ENCODE data around the gene SPOCK3.
"Not testable (repeated sequence)": the region's sequence is repeated elsewhere in the genome, so short reads cannot be mapped to it uniquely, and the experiment has no call there.

SPOCK3 gene

DNA sequence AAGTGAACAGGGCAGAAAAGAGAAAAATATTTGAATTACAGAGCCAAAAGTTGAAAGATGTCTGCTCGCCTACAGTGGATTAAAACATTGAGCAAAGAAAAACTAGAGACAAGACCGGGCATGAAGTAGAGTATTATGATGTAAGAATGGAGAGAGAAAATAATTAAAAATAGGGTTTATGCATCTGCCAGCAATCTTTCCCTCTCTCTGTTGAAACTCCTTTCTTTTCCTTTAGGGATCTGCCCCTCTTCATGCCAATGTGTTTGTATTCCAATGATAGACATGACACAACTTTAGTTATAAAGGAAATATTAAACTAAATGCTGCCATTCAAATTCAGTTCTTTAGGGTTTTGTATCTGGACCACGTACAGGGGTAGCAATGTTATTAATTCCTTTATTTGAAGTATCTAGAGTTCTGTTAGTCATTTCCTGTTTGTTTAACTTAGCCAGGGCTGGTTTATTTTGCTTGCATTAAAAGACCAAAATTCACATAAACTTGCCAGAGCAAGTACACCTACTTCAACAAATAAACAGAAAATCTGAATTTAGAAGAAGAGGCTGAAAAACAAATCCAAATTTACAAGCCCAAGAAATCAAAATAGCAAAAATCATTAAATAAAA is 202.6 kb downstream of the SPOCK3 start:
- FAIRE-seq = no peak

DNA sequence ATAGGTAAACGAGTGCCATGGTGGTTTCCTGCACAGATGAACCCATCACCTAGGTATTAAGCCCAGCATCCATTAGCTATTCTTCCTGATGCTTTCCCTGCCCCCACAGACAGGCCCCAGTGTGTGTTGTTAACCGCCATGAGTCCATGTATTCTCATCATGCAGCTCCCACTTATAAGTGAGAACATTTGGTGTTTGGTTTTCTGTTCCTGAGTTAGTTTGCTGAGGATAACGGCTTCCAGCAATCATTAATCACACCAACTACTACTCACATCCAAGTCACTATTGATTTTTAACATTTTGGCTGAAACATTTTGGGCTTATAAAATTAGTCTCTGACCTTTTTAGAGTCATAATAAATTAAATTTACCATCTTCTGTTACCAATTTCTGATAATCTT is 205.3 kb downstream of the SPOCK3 start:
- no peak for FAIRE-seq

DNA sequence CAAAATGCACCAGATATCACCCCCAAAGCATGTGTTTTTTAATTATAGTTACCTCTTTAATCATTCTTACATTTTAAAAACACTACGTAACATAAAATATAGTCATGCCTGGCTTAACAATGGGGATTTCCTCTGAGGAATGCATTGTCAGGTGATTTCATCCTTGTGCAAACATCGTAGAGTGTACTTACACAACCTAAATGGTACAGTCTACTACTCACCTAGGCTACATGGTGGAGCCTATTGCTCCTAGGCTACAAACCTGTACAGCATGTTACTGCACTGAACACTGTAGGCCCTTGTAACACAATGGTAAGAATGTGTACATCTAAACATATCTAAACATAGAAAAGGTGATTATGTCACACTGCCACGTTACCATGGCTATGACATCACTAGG is 208.6 kb downstream of the SPOCK3 start:
- no peak for FAIRE-seq

DNA sequence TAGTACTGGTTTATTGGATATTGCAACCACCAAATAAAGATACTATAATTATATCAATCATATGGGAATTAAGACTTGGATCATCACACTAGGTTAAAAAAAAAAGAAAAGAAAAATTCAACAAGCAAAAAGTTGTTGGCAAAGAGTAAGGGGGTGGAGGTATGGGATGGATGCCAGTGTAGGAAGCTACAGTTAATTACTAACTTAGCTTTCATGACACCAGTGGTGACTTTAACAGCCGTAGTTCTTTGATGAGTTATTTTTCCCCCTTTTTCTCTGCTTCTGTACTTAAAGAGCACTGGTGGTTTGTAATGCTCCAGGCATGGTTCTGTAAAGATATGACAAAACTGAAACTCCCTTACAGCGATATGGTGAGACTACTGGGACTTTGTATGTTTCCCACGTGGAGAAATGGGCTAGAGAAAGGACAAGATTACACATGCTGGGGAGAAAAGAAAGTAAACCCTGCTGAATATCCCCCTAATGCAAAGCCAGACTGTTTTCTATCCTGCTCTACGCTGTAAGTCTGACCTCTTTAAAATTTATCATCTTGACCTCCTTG is 210.8 kb downstream of the SPOCK3 start:
- FAIRE-seq = no peak

DNA sequence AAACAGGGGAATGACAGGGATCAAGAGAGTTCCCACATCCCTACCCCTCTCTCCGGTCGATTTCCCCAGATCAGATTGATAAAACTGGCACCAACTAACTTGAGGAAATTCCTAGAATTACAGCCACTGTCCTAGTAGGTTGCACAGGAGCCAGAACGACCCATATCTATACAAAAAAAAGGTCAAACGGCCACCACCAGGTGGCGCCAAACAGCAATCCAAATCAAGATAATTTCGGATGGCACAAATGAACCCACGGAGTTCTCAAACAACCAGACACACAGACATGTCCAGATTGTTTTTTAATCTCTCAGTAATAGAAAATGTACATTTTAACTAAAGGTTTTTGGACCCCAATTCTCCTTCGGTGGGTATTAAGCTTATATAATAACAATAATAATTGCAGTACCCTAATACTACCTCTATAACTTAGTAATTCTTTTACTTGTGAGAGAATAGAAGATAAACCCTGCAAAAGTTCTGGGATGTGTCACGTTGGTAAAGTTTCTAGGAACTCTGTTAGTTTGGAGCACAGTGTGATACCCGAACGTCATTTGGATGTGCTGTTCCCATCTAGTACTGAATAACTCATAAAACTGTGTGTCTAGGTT is 212.6 kb downstream of the SPOCK3 start:
- no peak for FAIRE-seq

DNA sequence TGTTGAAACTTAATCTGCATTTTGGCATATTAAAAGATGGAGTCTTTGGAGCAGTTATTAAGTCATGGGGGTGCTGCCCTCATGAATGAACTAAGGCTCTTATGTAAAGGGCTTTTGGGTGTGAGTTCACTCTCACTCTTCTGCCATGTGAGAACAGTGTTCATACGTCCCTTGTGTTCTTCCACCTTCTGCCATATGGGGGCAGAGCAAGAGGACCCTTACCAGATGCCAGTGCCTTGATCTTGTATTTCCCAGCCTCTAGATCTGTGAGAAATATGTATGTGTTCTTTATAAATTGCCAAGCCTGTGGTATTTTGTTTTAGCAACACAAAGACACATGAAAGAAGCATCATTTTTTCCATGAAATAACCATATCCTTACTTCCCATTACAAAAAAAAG is 213.9 kb downstream of the SPOCK3 start:
- FAIRE-seq = no peak

DNA sequence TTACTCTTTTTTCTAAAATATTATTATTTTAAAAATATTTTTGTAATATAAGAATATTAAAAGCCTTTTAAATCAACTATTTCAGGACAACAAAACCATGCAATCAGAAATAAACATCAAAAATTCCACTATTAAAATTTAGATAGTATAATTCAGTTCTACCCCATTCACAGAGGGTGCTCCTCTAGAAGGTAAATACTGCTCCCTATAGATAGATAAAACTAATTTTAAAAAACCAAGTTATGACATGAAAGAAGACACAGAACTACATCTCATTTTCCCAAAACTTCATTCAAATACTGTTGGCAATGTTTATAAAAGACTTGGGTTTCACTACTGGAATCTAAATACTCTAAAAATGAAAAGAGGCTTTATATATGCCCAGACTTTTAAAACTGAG is 219.3 kb downstream of the SPOCK3 start:
- FAIRE-seq = no peak

DNA sequence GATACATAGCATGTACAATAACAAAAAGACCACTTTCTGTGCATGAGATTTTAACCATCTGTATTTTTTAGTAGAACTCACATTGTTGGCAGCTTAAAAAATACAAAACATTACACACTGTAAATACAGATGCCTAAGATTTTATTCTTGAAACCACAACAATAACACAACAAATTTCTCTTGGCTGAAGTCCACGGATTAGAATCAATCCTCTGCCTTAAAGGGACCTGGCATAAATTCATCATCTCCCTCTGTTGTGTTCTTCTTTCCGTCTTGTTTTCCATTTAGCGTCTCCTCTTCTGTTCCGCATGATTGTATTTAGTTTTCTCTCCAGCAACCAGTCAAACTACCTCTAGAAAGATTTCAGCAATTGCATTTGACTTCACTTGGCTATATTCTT is 231.0 kb downstream of the SPOCK3 start:
- FAIRE-seq = no peak

DNA sequence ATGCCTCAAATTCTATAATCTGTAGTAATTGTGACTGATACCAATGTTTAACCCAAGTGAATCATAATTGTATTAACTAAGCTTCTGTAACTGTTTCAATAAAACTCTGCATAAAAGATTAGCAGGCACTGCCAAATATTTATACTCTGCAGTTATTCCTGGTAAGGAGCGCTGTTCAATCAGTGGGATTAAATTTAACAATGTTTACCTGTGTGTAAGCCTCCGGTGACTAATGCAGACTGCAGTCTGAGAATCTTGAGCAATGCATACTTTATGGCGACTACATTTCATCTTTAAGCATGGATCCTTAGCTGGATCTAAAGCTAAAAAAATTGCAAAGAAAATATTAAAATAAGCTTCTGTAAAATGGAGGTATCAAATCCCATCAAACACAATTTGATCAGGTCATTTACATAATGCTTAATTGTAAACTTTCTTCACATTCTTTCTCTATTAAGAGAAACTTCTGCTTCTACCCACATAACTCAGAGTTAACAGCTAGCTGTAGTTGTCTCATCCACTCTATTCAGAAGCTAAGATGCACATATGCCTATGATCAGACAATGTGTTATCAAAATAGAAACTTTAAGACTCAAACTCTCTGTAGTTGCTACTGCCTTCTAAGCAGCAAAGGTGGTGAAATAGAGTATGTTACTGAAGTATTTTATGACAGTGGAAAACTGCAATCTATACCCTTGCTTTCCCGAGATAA is 234.0 kb downstream of the SPOCK3 start:
- no peak for FAIRE-seq

DNA sequence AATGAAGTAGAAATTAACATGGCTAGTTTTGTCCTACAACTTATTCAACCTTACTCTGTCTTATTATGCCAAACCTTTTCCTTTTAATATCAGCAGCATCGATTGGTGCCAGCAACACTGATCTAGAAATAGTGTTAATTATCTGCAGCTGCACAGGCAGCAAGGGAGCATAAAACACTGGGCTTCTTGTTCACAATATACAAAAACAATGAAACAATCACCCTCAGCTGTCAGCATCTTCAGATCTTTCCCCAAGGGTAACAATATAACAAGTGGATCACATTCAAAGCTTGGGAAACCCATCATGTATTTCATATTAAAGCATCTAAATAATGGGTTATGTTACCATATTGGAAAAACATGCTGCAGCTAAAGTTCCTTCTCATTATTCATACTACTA is 238.1 kb downstream of the SPOCK3 start:
- FAIRE-seq = no peak

DNA sequence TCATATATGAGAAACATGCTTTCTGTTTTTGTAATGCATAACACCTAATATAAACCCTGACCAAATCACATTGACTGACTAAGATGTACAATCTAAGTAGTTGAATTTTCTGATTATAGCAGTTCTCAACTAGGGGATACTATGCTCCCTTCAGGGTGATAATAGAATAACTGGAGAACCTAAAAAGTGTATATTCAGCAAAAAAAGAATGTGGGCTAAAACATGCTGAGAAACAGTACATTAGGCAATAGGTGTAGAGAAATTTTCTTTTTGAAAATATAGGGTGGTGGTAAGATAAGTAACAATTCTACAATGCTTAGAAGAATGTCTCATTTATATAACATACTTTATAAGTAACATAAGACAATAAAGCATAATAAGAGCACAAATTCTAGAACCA is 239.6 kb downstream of the SPOCK3 start:
- no peak for FAIRE-seq

DNA sequence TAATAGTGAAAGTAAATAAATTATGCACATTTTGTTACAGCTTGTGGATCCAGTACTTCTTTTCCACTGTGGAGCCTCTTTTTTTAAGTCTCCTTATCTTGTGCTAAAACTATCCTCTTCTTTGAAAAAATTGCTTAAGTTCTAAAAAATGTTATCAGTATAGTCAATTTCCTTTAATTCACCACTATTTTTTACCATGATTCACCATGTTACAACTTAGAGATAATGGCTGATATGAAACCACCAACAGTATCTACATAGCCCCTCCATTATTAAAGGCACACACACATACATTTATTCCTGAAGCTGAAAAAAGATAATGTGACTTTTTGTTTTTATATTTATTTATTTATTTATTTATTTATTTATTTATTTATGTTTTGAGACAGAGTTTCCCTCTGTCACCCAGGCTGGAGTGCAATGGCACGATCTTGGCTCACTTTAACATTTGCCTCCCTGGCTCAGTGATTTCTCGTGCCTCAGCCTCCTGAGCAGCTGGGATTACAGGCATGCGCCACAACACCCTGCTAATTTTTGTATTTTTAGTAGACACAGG is 243.2 kb downstream of the SPOCK3 start:
- FAIRE-seq = no peak

DNA sequence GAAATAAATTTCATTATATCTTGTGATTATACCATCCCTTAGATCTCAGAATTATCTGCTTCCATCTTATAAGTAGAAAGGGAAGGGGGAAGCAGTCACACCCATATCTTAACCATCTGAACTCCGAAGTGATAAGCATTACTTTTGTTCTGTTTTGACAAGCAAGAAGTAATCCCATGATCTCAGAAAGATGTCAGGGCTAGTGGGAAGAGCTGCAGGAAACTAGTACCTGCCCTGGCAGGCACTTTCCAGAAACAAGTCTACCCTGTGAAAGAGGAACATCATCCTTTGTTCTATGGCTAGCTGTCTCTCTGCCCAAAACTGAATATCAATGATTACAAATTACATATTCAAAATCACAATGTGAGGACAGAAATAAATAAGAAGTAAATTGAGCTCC is 244.4 kb downstream of the SPOCK3 start:
- no peak for FAIRE-seq

DNA sequence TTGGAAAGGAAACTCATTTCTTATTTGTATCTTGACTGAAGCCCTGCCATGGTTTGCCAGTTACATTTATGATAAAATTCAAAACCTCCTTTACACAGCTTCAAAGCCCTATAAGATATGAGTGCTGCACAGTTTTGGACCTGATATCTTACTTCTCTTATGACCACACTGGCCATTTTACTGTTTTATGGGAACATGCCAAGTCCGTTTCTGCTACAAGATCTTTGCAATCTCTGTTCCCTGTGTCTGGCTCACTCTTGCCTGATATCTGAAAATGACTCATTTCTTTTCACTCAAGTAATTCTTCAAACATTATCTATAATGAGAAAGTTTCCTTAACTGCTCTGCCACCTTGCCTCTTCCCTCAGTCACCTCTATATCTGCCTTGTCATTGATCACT is 247.3 kb downstream of the SPOCK3 start:
- no peak for FAIRE-seq

DNA sequence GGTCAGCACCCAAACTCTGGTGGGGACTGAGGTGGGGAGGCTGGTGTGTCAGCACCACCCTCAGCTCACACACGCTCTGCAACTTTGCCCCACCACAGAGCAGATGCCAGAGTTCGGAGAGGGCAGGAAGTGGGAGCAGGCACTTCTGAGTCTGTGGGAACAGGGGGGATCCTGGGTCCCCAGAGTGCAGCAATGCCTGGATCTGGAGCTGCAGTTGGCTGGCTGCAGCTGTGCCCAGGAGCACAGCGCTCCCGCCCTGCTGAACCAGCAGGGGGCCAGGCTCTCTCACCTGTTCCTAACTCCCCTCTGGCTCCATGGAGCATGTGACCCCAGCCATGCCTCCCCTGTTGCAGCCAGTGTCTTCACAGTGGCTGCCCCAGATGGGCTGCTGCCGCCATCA is 252.4 kb downstream of the SPOCK3 start:
- no peak for FAIRE-seq

DNA sequence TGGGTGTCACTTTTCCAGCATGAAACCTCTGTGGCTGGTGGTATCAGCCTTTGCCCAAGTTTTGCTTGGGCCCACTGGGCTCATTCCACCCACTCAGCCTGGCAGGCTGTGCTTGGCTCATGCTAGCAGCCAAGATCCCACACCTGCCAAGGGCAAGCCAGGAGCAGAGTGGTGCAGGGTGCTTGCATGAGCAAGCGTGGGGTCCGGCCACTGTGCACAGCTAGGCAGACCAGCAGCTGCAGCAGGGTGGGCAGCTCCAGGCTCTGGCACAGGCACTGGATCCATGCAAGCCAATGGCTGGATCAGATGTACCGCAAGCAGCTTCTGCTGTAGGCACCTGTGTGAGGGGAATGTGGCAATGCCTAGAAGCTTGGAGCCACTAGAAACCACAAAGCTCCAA is 253.9 kb downstream of the SPOCK3 start:
- no peak for FAIRE-seq

DNA sequence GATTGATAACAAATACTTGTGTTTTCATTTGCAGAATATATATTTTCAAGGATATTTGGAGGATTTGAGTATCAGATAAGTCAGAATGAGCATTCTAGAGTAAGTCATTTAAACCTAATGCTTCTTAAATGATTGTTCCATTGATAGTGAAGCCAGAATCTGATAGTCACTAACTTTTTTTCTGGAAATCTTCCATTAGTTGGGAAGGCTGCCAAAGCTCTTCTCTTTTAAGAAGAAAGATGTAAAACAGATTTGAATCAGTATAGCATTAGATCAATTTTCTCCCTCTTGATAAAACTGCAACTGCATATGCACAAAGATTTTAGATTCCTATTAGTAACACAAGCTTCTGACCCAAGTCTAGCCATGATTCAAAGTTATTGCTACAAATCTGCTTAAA is 256.7 kb downstream of the SPOCK3 start:
- no peak for FAIRE-seq

DNA sequence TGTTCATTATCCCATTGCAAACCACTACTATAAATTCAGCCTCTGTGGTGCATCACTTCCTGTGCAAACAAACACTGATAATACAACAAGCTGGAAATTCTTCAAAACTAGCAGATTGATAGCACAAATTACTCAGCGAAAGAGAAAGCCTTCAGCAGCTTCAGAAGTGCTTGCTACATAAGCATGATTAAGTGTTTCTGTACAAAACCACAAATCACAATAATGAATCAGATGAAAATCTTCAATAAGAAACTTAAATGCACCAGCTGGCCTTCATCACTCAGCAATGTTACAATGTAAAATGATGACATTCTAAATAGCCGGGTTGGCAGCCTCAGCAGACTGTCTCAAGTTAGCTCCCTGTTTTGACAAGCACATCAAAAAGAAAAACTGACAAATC is 262.2 kb downstream of the SPOCK3 start:
- FAIRE-seq = no peak

DNA sequence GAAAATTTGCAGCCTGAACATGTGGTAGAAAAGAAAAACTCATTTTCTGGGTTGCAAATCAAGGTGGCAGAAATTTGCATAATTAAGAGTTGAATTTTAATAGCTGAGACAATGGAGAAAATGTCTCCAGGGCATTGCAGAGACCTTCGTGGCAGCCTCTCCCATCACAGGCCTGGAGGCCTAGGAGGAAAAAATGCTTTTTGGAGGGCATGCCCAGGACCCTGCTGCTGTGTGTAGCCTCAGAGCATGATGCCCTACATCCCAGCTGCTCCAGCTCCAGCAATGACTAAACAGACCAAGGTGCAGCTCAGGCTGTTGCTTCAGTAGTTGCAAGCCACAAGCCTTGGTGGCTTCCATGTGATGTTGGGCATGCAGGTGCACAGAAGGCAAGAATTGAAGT is 266.1 kb downstream of the SPOCK3 start:
- not testable (repeated sequence) for FAIRE-seq

DNA sequence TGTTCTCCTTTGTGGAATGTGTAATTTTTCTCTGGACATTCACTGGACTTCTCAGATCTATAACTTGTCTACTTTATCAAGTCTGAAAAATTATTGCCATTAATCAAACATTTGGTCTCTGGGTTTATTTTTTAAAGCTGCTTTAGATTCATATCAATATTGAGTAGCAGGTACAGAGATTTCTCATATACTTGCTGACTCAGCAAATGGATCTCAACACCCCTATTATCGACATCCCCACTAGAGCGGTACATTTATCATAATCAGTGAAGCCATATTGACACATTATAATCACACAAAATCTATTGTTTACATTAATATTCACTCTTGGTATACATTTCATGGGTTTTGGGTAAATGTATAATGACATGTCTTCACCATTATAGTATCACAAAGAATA is 268.7 kb downstream of the SPOCK3 start:
- FAIRE-seq = no peak

DNA sequence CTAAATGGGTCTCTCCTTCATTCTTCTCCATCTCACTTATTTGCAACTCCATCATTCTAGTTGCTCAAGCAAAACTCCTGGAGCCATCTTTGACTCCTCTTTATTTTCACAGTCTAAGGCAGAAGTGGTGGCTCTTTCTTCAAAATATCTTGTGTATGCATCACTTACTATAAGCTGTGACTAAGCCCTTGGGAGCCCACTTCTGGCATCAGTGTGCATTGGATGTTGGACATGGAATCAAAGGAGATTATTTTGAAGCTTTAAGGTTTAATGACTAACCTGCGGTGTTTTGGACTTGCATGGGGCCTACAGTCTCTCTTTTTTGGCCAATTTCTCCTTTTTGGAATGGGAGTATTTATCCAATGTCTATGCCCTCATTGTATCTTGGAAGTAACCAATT is 276.8 kb downstream of the SPOCK3 start:
- no peak for FAIRE-seq

DNA sequence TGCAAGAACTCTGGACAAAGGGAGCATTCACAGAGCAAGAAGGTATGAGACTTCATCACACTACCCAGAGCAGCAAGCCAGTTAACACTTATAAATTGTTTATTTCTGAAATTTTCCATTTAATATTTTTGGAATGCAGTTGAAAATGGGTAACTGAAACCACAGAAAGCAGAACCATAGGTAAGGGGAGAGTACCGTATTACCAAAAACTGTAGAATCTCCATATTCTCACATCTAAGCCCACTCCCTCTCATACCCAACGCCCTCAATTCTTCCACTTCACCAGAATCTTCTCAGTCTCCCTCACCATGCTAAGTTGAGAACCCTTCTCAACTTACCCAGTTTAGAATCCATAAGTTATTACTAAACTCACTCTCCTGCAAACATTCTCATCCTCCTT is 277.8 kb downstream of the SPOCK3 start:
- no peak for FAIRE-seq

DNA sequence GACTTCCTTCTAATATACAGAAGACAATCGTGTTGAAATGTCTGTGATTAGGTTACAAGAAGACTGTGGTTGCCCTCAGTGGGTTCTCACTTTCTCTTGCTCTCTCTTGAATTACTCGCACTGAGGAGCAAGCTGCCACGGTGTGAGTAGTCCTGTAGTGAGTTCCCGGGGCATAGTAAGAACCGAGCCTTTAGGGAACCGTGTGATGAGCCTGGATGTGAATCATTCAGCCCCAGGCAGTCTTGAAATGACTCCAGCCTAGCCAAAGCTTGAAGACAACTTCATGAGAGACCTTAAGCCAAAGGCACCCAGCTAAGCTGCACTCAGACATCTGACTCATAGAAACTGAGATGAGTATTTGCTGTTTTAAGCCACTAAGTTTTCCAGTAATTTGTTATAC is 292.7 kb downstream of the SPOCK3 start:
- no peak for FAIRE-seq

DNA sequence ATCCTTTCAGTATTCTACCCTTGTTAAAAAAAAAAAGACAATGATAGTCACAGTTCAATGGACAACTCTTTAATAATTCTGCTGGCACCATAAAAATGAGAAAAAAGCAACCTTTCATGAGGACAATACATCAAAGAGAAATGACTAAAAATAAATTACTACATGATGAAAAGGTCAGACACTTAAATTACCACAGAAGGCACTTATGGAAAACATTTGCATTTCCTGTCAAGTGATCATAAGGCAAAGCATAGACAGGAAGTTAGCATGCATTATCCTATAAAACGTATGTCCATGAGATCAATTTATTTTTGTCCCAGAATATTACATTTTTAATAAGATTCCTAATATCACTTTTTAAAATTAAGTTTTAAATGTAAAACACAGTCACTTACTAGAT is 303.8 kb downstream of the SPOCK3 start:
- FAIRE-seq = no peak
